NCI-H2081 (cell line): ENCODE measurements around the gene DOP1A.

Experiments used
- DNase-seq, 2 experiments: peaks; one replicate each; lab custom pipeline; 2025; lab: John Stamatoyannopoulos, UW

Gene DOP1A, protein sequence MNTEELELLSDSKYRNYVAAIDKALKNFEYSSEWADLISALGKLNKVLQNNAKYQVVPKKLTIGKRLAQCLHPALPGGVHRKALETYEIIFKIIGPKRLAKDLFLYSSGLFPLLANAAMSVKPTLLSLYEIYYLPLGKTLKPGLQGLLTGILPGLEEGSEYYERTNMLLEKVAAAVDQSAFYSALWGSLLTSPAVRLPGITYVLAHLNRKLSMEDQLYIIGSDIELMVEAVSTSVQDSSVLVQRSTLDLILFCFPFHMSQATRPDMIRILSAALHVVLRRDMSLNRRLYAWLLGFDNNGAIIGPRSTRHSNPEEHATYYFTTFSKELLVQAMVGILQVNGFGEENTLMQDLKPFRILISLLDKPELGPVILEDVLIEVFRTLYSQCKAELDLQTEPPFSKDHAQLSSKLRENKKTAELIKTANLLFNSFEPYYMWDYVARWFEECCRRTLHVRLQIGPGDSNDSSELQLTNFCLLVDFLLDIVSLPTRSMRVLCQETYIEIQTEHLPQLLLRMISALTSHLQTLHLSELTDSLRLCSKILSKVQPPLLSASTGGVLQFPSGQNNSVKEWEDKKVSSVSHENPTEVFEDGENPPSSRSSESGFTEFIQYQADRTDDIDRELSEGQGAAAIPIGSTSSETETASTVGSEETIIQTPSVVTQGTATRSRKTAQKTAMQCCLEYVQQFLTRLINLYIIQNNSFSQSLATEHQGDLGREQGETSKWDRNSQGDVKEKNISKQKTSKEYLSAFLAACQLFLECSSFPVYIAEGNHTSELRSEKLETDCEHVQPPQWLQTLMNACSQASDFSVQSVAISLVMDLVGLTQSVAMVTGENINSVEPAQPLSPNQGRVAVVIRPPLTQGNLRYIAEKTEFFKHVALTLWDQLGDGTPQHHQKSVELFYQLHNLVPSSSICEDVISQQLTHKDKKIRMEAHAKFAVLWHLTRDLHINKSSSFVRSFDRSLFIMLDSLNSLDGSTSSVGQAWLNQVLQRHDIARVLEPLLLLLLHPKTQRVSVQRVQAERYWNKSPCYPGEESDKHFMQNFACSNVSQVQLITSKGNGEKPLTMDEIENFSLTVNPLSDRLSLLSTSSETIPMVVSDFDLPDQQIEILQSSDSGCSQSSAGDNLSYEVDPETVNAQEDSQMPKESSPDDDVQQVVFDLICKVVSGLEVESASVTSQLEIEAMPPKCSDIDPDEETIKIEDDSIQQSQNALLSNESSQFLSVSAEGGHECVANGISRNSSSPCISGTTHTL (N-terminal part only)

DNA sequence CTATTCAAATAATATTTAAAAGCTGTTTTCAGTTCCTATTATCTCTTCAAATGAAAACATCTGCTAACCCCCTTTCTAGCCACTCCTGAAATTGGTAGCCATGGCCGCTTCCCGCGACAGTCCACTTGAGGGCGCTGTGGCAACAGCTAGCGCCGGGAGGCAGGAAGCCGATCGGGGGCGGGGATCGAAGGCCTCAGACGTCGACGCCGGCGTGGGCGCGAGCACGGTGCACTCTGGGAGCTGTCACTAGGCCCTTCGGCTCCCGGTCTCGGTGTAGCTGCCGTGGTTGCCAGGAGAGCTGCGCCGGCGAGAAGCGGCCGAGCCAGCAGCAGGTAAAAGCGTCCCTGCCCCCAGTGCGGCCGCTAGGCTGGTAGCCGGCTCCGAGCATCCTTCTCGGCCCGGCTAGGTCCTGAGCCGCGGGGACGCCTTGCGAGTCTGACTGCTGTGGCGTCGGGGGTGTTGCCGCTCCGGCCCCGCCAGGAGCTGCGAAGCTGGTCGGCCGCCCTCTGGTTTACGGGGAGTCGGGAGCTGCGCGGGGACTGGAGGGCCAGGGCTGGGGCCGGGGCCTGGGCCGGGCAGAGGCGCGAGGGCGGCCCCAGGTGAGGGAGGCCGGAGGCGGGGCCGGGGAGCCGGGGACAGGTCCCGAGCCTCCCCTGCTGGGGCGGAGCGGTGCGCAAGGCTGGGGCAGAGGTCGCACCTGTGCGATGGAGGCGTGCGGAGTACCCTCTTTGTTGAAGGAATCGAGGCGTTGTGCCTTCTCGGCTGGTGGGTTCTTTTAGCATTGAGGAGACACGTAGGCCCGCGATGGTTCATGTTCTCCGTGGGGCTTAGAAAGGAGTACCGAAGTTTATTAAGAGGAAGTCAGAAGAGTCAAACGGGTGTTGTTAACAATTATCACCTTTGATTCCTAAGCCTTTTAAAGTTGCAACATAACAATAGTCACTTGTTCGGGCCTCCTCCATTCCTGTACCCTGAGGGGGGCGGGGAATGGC lies at the start of gene DOP1A:
Gene DOP1A, plus strand, starts transcription at position 224 of the 992 bp plus-strand sequence. CDS start 29,307 bp downstream, outside the sequence.
- peak; percentile 95 for DNase-seq

GRCh38 chr6:83019741-83020140 lies 47.7 kb upstream of the DOP1A start:
- DNase-seq, result peak in 1 of 2 experiments; percentile 59

DNA sequence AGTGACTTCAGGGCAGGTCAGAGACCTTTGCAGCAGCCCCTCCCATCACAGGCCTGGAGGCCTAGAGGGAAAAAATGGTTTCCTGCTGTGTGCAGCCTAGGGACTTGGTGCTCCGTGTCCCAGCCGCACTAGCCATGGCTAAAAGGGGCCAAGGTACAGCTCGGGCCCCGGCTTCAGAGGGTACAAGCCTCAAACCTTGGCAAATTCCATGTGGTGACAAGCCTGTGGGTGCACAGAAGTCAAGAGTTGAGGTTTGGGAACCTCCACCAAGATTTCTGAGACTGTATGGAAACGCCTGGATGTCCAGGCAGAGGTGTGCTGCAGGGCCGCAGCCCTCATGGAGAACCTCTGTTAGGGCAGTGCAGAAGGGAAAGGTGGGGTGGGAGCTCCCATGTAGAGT lies 35.8 kb upstream of the DOP1A start:
- DNase-seq, result no peak

- DNase-seq, result no peak
Observed at GRCh38 chr6:83038246-83038645, 29.2 kb upstream of the DOP1A start.

GRCh38 chr6:83042467-83043053 lies 24.9 kb upstream of the DOP1A start:
- DNase-seq, result no peak

DNA sequence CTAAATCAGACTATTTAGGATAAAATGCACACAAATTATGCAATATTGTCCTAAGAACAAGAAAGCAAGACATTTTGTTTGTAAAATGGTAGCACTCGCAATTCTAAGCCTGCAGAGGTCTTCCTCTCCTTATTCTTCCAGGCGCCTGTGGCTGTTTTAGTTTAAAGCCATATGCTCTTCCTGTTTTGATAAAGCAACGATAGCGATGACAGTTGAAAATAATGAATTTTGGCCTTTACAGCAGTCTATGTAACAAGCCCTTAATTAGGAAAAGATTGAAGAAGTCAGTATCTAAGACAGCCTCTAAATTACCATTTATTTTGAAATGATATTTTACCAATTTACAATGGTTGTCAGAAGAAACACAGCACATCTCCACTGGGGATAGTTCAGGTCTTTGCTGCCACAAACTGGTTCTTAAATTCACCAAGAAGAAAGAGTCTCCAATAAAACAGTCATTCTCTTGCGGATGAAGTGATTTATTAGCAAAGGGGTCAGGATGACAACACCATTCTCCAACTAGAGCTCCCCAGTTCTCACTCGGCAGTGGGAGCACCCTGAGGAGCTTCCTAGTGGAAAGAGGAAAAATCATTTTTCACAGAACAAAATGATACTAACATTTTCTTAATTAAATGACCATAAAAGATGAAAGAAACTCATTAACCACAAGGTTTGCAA lies 23.2 kb upstream of the DOP1A start:
- no peak for DNase-seq

- DNase-seq, result no peak
Observed at GRCh38 chr6:83047065-83047754, 20.3 kb upstream of the DOP1A start.

DNA sequence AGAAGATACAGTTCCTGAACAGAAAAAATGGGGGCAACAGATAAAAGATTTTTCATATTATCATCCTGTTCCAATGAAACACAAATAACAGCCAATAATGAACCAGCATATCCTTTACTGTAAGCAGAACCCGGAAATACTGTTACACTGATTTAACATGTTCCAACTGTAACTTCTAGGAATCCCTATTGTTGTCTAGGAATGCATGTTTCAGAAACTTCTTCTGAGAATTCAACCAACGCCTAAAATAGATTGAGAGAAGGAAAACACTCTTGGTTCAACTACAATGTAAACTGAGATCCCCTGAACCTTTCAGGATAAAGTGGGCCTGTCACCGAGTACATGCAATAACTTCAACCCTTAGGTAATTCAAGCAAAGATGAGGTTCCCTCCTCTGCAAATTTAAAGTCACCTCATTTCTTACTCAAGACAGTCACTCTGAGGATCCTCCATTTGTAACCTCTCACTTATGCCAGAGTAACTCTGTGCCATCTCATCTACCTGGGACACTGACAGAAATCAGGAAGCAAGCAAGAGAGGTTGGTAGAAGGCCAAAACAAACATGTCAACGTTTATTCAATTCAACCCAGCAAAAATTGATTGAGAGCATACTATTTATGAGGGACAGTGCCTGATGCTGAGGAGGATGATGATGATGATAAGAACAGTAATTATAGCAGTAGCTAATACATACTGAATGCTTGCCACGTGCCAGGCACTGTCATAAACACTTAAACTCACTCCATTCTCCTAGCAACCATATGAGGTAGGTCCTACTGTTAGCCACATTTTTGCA lies 15.9 kb upstream of the DOP1A start:
- peak in 1 of 2 experiments; percentile 23 for DNase-seq

DNA sequence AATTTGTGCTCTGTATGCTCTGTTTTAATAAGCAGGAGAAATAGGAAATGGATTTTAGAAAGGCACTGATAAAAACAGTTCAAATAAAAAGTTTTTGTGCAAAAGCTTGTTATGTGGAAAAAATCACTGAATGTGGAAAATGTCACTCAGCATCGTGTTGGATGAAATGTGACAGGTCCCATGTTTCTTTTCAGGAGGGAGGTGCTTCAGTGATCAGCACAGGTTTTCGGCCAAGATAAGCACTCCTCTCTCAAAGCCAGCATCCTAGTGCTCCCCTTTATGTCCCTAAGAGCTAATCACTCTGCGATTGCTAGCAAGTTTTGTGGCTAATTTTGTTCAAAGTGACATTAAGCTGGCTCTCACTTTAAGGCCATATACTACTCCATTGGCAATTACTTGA lies 13.8 kb upstream of the DOP1A start:
- DNase-seq, result no peak

GRCh38 chr6:83055366-83055964 lies 12.0 kb upstream of the DOP1A start:
- DNase-seq, result peak; percentile 24 to 30

DNA sequence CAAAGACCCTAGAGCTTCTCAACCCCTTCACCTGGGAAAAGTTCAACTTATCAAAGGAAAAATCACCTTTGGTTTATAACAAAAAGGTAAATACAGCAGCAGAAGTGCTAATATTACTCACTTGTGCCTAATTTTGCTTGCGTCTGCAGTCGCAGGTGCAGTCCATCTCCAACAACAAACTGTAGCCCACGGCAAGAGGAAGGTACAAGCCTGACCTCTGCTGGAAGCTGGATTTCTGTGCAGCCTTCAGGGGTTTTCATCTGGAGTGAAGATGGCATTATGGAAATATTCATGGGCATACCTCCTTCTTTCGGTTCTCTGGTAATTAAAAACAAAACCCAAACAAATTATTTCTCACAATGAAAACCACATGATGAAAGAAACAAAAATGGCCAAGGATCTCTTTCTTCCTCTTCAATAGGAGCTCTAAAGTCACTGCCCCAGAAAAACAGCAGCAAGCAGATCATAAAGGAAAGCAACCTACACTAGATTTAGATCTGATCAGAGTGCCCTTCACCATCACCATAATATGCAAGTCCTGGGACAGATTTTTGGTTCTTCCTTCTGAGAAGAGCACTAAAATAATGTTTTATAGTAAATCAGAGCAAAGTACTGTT lies 9.7 kb upstream of the DOP1A start:
- peak; percentile 37 to 76 for DNase-seq

DNA sequence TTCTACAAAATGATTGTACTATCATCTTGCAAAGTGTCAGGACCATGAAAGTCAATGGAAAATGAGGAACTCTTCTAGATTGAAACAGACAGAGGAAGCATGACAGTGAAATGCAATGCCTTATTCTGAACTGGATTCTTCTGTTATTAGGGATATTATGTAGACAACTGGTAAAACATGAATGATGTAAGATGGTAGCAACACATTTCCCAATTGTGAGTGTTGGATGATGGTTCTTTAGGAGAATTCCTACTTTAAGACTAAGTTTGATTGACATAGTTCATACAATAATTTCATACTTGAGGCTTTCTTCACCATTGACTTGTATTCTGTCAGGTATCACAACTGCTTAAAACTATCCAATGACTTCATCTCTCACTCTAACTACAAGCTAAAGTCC lies 6.3 kb upstream of the DOP1A start:
- no peak for DNase-seq

DNA sequence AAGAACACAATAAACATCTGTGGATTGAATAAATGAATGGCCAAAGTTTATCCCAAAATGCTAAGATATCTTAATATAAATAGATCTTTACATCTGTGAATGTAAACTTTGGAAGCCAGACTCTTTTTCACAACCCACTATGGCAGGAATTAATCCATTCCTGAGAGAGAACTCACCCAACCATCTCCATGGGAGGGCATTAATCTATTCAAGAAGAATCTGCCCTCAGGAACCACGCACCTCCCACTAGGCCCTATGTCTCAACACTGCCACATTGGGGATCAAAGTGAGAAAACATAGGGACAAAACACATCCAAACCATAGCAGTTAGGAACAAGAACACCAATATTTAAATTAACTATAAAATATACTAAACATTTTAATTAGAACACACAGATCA lies 5.2 kb upstream of the DOP1A start:
- no peak for DNase-seq

- peak; percentile 76 to 81 for DNase-seq
Observed at GRCh38 chr6:83065511-83066192, 1.8 kb upstream of the DOP1A start, which contains the start of gene UBE3D. Gene UBE3D, minus strand, starts transcription at chr6:83065841. Its CDS starts 123 bp downstream, at chr6:83065718.

GRCh38 chr6:83068616-83069015 lies 1.1 kb downstream of the DOP1A start:
- no peak for DNase-seq

DNA sequence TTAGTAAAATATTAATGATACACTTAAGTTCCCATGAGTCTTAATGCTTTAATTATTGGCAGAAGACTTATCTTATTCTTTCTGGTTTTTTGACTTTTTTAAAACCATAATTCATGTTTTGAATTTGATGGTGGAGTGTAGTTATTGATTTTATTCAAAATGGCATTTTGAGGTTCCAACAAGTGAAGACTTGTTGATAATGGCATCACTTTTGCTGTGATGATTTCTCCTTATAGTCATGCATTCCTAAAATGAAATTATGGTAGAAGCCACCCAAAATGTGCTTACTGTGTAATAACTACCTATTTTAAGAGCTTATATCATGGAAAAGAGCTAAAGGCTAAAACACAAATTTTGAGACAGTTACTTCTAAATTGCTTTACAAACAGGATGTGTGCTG lies 2.2 kb downstream of the DOP1A start:
- DNase-seq, result no peak

GRCh38 chr6:83071023-83071422 lies 3.6 kb downstream of the DOP1A start:
- no peak for DNase-seq
